CD14-positive monocyte (primary cell): Measurements from ENCODE around the gene ARHGAP18. TPM values are rescaled to one million over a fixed set of nuclear protein-coding genes. Genes with fewer than 3 reads are reported as not detected.

Experiments
- DNase-seq, 3 donors: peaks; one replicate each; pipeline ENCODE4 v3.0.0-alpha.2; 2011 to 2022
- H2AFZ ChIP-seq: 2 replicates; pipeline ENCODE4 v1.6.0; 2012; ENCODE audit warnings: mild to moderate bottlenecking, low read depth, low read length, inconsistent platforms; ENCODE audit not compliant: insufficient read depth, poor library complexity, severe bottlenecking
- H3K27ac ChIP-seq, 2 donors: 1 replicate in 1 of 2; 2 replicates in 1 of 2; pipeline ENCODE4 v1.5.1; 2012 to 2013; ENCODE audit warnings: low read length in 2 of 2, control low read depth in 1 of 2, inconsistent platforms in 1 of 2, low read depth in 1 of 2, mild to moderate bottlenecking in 1 of 2
- H3K27me3 ChIP-seq, 2 donors: one replicate each; pipeline versions ENCODE4 v1.6.0 to v1.6.1; 2011 to 2013; ENCODE audit warnings: low read length in 2 of 2; ENCODE audit not compliant: control insufficient read depth in 2 of 2, insufficient read depth in 2 of 2
- H3K36me3 ChIP-seq, 2 donors: replicated peaks in 1 of 2; 1 replicate in 1 of 2; 2 replicates in 1 of 2; pipeline versions ENCODE4 v1.5.1 to v1.6.1; 2012 to 2013; ENCODE audit warnings: low read length in 2 of 2, control low read depth in 1 of 2, inconsistent platforms in 1 of 2, mild to moderate bottlenecking in 1 of 2; ENCODE audit not compliant: insufficient read depth in 2 of 2, control insufficient read depth in 1 of 2
- H3K4me1 ChIP-seq, 2 donors: 1 replicate in 1 of 2; 2 replicates in 1 of 2; pipeline versions ENCODE4 v1.5.1 to v1.6.1; 2012 to 2013; ENCODE audit warnings: low read length in 2 of 2, control low read depth in 1 of 2, inconsistent platforms in 1 of 2, mild to moderate bottlenecking in 1 of 2, moderate library complexity in 1 of 2; ENCODE audit not compliant: insufficient read depth in 2 of 2, control insufficient read depth in 1 of 2
- H3K4me2 ChIP-seq: replicated peaks from 2 replicates; pipeline ENCODE3; 2012; ENCODE audit warnings: low read length, moderate library complexity, mild to moderate bottlenecking; ENCODE audit not compliant: poor library complexity, severe bottlenecking; ENCODE audit errors: extremely low read depth
- H3K4me3 ChIP-seq, 3 experiments: fragments of 200-600 bp in 1 of 3; sonication (generic) in 1 of 3; replicated peaks in 1 of 3; 1 replicate in 2 of 3; 2 replicates in 1 of 3; pipeline ENCODE4 v1.5.1; 2011 to 2013; ENCODE audit warnings: low read length in 3 of 3, mild to moderate bottlenecking in 3 of 3, control low read depth in 2 of 3, low read depth in 2 of 3, inconsistent platforms in 1 of 3, moderate library complexity in 1 of 3
- H3K79me2 ChIP-seq: 2 replicates; pipeline ENCODE4 v1.6.0; 2012; ENCODE audit warnings: mild to moderate bottlenecking, control low read depth, inconsistent platforms, low read length, moderate library complexity; ENCODE audit not compliant: insufficient read depth
- H3K9ac ChIP-seq: 2 replicates; pipeline ENCODE4 v1.6.0; 2017; ENCODE audit warnings: low read length, mild to moderate bottlenecking; ENCODE audit not compliant: insufficient read depth, poor library complexity, severe bottlenecking
- H3K9me3 ChIP-seq, 2 donors: replicated peaks in 1 of 2; 1 replicate in 1 of 2; 2 replicates in 1 of 2; pipeline versions ENCODE4 v1.5.1 to v1.6.1; 2012 to 2013; ENCODE audit warnings: low read length in 2 of 2, control low read depth in 1 of 2; ENCODE audit not compliant: control insufficient read depth in 1 of 2, insufficient read depth in 1 of 2
- H4K20me1 ChIP-seq: 2 replicates; pipeline ENCODE4 v1.6.0; 2012; ENCODE audit warnings: mild to moderate bottlenecking, low read length, control low read depth, moderate library complexity; ENCODE audit not compliant: insufficient read depth
- H3K27ac Mint-ChIP-seq, 7 donors: one replicate each; pipeline ENCODE4 v1.8.0; 2020; ENCODE audit warnings: mild to moderate bottlenecking in 7 of 7, mixed read lengths in 7 of 7, moderate library complexity in 6 of 7, inconsistent platforms in 2 of 7
- H3K27me3 Mint-ChIP-seq, 3 donors: one replicate each; pipeline ENCODE4 v1.8.0; 2021 to 2022; ENCODE audit warnings: low read depth in 3 of 3, mild to moderate bottlenecking in 3 of 3, mixed read lengths in 3 of 3, moderate library complexity in 3 of 3, inconsistent platforms in 1 of 3
- H3K36me3 Mint-ChIP-seq, 2 donors: one replicate each; pipeline ENCODE4 v1.8.0; 2020; ENCODE audit warnings: mixed read lengths in 2 of 2, inconsistent platforms in 1 of 2, mild to moderate bottlenecking in 1 of 2
- H3K4me1 Mint-ChIP-seq: one replicate; pipeline ENCODE4 v1.8.0; 2020; ENCODE audit warnings: mild to moderate bottlenecking, mixed read lengths
- H3K4me3 Mint-ChIP-seq, 2 donors: one replicate each; pipeline ENCODE4 v1.8.0; 2020; ENCODE audit warnings: mild to moderate bottlenecking in 2 of 2, mixed read lengths in 2 of 2, moderate library complexity in 1 of 2
- H3K9me3 Mint-ChIP-seq, 7 donors: one replicate each; pipeline ENCODE4 v1.8.0; 2020 to 2022; ENCODE audit warnings: mixed read lengths in 7 of 7, mild to moderate bottlenecking in 6 of 7, moderate library complexity in 6 of 7, inconsistent platforms in 2 of 7
- CTCF ChIP-seq: fragments of 200-600 bp; IDR thresholded peaks from one replicate; pipeline ENCODE4 v1.8.0; 2022; ENCODE audit warnings: antibody characterized with exemption, mild to moderate bottlenecking
- WGBS: methylation state at CpG from one replicate; pipeline ENCODE4 v1.1.5; 2013; ENCODE audit warnings: missing lambda C conversion rate; ENCODE audit not compliant: insufficient coverage; 5-methylcytosine and 5-hydroxymethylcytosine counted together
- intact Hi-C, 2 donors: fragments of 100-400 bp; cut with micrococcal nuclease; formaldehyde crosslinking; loops; one replicate each; pipeline versions ENCODE4 v1.15.0 to v1.15.1; 2023
- polyA plus RNA-seq, 3 donors: library from polyadenylated mRNA; depleted of rRNA in 1 of 3; unstranded in 2 of 3; stranded (reverse) in 1 of 3; fragments of 300-500 nt in 2 of 3; fragments of >200 nt in 1 of 3; fragmentation: Illumina TruSeq in 2 of 3; gene quantifications; 1 replicate in 2 of 3; 2 replicates in 1 of 3; pipeline ENCODE4 v1.2.3, GENCODE V29; 2012 to 2021

Gene ARHGAP18
- polyA plus RNA-seq, 3 donors, result 3.7 to 5.6 (median 3.8) TPM

DNA sequence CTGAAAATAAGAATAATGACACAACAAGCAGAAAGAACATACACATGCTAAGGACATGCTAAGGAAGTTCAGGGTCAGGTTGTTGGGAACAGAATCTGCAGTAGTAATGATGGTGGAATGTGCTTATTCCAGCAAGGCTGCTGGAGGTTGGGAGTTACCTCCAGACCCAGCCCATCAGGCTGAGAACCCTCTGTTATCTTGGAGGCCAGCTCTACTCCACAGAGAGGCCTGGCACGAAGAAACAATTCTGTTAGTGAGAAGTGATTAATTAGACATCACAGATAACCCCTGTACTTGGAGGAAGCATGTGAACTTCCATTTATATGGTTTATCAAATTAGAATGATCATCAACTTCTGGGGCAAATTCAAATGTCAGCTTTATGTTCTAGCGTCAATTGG, 22.1 kb upstream of the ARHGAP18 start:
- TF ChIP-seq CTCF, result no peak
- Histone ChIP-seq H3K4me3 (no peak overlapping the region), H3K79me2 (no peaks in the 10 kb centered on the region), H4K20me1 (no peaks in the 10 kb centered on the region), H3K4me1 (no peaks in the 10 kb centered on the region), H3K4me2 (no peak overlapping the region), H3K9me3 (no peaks in the 10 kb centered on the region), H3K27me3 (no peaks in the 10 kb centered on the region), H3K36me3 (no peaks in the 10 kb centered on the region), H3K27ac (no peak overlapping the region), H2AFZ (peak overlapping the region; percentile 64), H3K9ac (no peak overlapping the region)
- Mint-ChIP-seq H3K4me1 (peaks cover 10% of the 10 kb centered on the region), H3K27ac (peak overlapping the region in 1 of 7 donors; percentile 13), H3K36me3 (no peaks in the 10 kb centered on the region), H3K9me3 (no peaks in the 10 kb centered on the region), H3K4me3 (no peak overlapping the region), H3K27me3 (no peaks in the 10 kb centered on the region)
- no CpG with 5 or more reads among the region's 2 CpGs for WGBS
- intact Hi-C loops, result loop anchor here in 1 of 2 donors (5.0 kb wide), 1 partner anchor 130 kb away; no protein-coding TSS in a partner anchor
- no peak for DNase-seq

GRCh38 chr6:129731428-129731827, 21.5 kb upstream of the ARHGAP18 start:
- Histone ChIP-seq H3K9ac (no peak overlapping the region), H3K27ac (no peak overlapping the region), H3K36me3 (no peaks in the 10 kb centered on the region), H3K79me2 (no peaks in the 10 kb centered on the region), H2AFZ (peak overlapping the region; percentile 64), H3K27me3 (no peaks in the 10 kb centered on the region), H3K4me2 (no peak overlapping the region), H3K4me1 (no peaks in the 10 kb centered on the region), H3K4me3 (no peak overlapping the region), H3K9me3 (no peaks in the 10 kb centered on the region), H4K20me1 (no peaks in the 10 kb centered on the region)
- intact Hi-C loops, result loop anchor here in 1 of 2 donors (5.0 kb wide), 1 partner anchor 129 kb away; no protein-coding TSS in a partner anchor
- WGBS, result 100% methylated on average over 1 of the region's 4 CpGs
- no peak for TF ChIP-seq CTCF
- H3K36me3 Mint-ChIP-seq, result no peaks in the 10 kb centered on the region
- H3K4me3 Mint-ChIP-seq, result no peak overlapping the region
- no peak for DNase-seq
- H3K4me1 Mint-ChIP-seq, result peaks cover 10% of the 10 kb centered on the region
- H3K9me3 Mint-ChIP-seq, result no peaks in the 10 kb centered on the region
- H3K27ac Mint-ChIP-seq, result no peak overlapping the region
- H3K27me3 Mint-ChIP-seq, result no peaks in the 10 kb centered on the region
